Activated B cell treated with CpG ODN at 0.5 μM for 24 hours (primary cell): ENCODE data around the gene PAXX. TPM values are rescaled to one million over a fixed set of nuclear protein-coding genes. Genes with fewer than 3 reads are reported as not detected.

ENCODE experiments used
- ATAC-seq: fragments of 200-7000 bp; cut with Tn5 transposase; one replicate; pipeline ENCODE4 v1.10.0; 2021; ENCODE audit warnings: low read depth, mild to moderate bottlenecking, moderate library complexity
- CTCF ChIA-PET: fragments of 350-600 bp; sonication (Branson Sonifier 250); formaldehyde crosslinking; loops from one replicate; lab custom pipeline; 2021; ENCODE audit warnings: antibody characterized with exemption; lab: Charles Lee
- POLR2A ChIA-PET: fragments of 350-600 bp; sonication (Branson Sonifier 250); formaldehyde crosslinking; loops from one replicate; lab custom pipeline; 2021; ENCODE audit warnings: antibody characterized with exemption; lab: Charles Lee
- DNase-seq: peaks from one replicate; pipeline ENCODE4 v3.0.0; 2022
- H3K27ac Mint-ChIP-seq: one replicate; pipeline ENCODE4 v1.8.0; 2020; ENCODE audit warnings: mixed read lengths
- H3K27me3 Mint-ChIP-seq: one replicate; pipeline ENCODE4 v1.8.0; 2021; ENCODE audit warnings: mixed read lengths
- H3K36me3 Mint-ChIP-seq: one replicate; pipeline ENCODE4 v1.8.0; 2021; ENCODE audit warnings: low read depth, mixed read lengths
- H3K4me1 Mint-ChIP-seq: one replicate; pipeline ENCODE4 v1.8.0; 2021; ENCODE audit warnings: mixed read lengths
- H3K4me3 Mint-ChIP-seq: one replicate; pipeline ENCODE4 v1.8.0; 2020; ENCODE audit warnings: mild to moderate bottlenecking, mixed read lengths
- H3K9me3 Mint-ChIP-seq: one replicate; pipeline ENCODE4 v1.8.0; 2020; ENCODE audit warnings: mixed read lengths
- CTCF ChIP-seq: fragments of 200-600 bp; IDR thresholded peaks from one replicate; pipeline ENCODE4 v1.8.0; 2022; ENCODE audit warnings: antibody characterized with exemption, mild to moderate bottlenecking
- intact Hi-C: fragments of 100-400 bp; cut with micrococcal nuclease; formaldehyde crosslinking; loops from one replicate; pipeline ENCODE4 v1.15.1; 2024
- total RNA-seq: library from RNA; stranded (reverse); gene quantifications from 2 replicates; pipeline ENCODE4 v1.2.3, GENCODE V29; 2022

PAXX gene
- total RNA-seq, 1 donor from 2014 or later, result 47.8 TPM

- POLR2A ChIA-PET, result interaction anchor here (0.7 kb wide), 1 partner anchor 181 kb away, joined by 3 read pairs; no protein-coding TSS in a partner anchor
- DNase-seq (no peak), ATAC-seq (no peak)
- Mint-ChIP-seq H3K27me3 (peaks cover 33% of the 10 kb centered on the region), H3K4me3 (no peak overlapping the region), H3K27ac (no peak overlapping the region), H3K36me3 (no peaks in the 10 kb centered on the region), H3K9me3 (no peaks in the 10 kb centered on the region), H3K4me1 (peaks cover 2% of the 10 kb centered on the region)
- CTCF ChIA-PET, result no interaction called here
- no peak for TF ChIP-seq CTCF
- intact Hi-C loops, result no loop called here
Measured at GRCh38 chr9:136980669-136981478, 11.3 kb upstream of the PAXX start.

- H3K36me3 Mint-ChIP-seq, result no peaks in the 10 kb centered on the region
- no peak for DNase-seq
- intact Hi-C loops, result no loop called here
- no peaks in the 10 kb centered on the region for H3K9me3 Mint-ChIP-seq
- no peak for TF ChIP-seq CTCF
- ChIA-PET CTCF (no interaction called here), POLR2A (interaction anchor here (0.5 kb wide), 1 partner anchor 33 kb away, joined by 3 read pairs; no protein-coding TSS in a partner anchor)
- H3K4me1 Mint-ChIP-seq, result peaks cover 2% of the 10 kb centered on the region
- peaks cover 33% of the 10 kb centered on the region for H3K27me3 Mint-ChIP-seq
- H3K4me3 Mint-ChIP-seq, result no peak overlapping the region
- no peak for ATAC-seq
- H3K27ac Mint-ChIP-seq, result no peak overlapping the region
Measured at GRCh38 chr9:136981588-136982231, 10.5 kb upstream of the PAXX start.

GRCh38 chr9:136982232-136983051 lies 9.8 kb upstream of the PAXX start, which contains the start of gene LCNL1:
LCNL1 (plus strand) TSS chr9:136982993; CDS start chr9:136983587, 594 bp downstream.
- Mint-ChIP-seq H3K9me3 (no peaks in the 10 kb centered on the region), H3K4me3 (no peak within 1 kb of the TSS), H3K27me3 (peaks cover 33% of the 10 kb centered on the region)

GRCh38 chr9:136983167-136983566 lies 9.1 kb upstream of the PAXX start:
- Mint-ChIP-seq H3K4me3 (no peak overlapping the region), H3K4me1 (peaks cover 2% of the 10 kb centered on the region), H3K27me3 (peaks cover 37% of the 10 kb centered on the region), H3K9me3 (no peaks in the 10 kb centered on the region), H3K36me3 (no peaks in the 10 kb centered on the region), H3K27ac (no peak overlapping the region)
- DNase-seq (no peak), ATAC-seq (no peak)
- CTCF ChIA-PET, result no interaction called here
- TF ChIP-seq CTCF, result no peak
- intact Hi-C loops, result no loop called here
- POLR2A ChIA-PET, result no interaction called here

More at GRCh38 chr9:136982232-136983051, 9.8 kb upstream of the PAXX start, which contains the start of gene LCNL1:
- ChIA-PET CTCF (no interaction called here), POLR2A (interaction anchor here (0.5 kb wide), 1 partner anchor 34 kb away, joined by 3 read pairs; no protein-coding TSS in a partner anchor)
- H3K27ac Mint-ChIP-seq, result no peak within 1 kb of the TSS
- no peak for DNase-seq
- no peaks in the 10 kb centered on the region for H3K36me3 Mint-ChIP-seq
- no peak for ATAC-seq
- TF ChIP-seq CTCF, result no peak
- H3K4me1 Mint-ChIP-seq, result peaks cover 2% of the 10 kb centered on the region
- intact Hi-C loops, result no loop called here
